Activated T-cell treated with anti-CD3 and anti-CD28 coated beads, Interleukin-2, amount 50 U/mL, for 48 hours (primary cell): ENCODE results near the gene BDH1.

Source experiments
- DNase-seq, 2 experiments: peaks; one replicate each; pipeline ENCODE4 v3.0.0-alpha.2; 2020

The BDH1 gene

GRCh38 chr3:197547306-197548011, 8.3 kb downstream of the BDH1 start:
- no peak for DNase-seq

GRCh38 chr3:197546307-197547085, 9.3 kb downstream of the BDH1 start:
- no peak for DNase-seq

- no peak for DNase-seq
Observed at GRCh38 chr3:197545571-197545970, 10.2 kb downstream of the BDH1 start.

GRCh38 chr3:197545101-197545500, 10.7 kb downstream of the BDH1 start:
- DNase-seq: no peak

- DNase-seq: no peak
Observed at GRCh38 chr3:197542741-197543454, 12.9 kb downstream of the BDH1 start.

GRCh38 chr3:197541756-197542539, 13.8 kb downstream of the BDH1 start:
- no peak for DNase-seq

GRCh38 chr3:197540961-197541377, 14.8 kb downstream of the BDH1 start:
- no peak for DNase-seq

- no peak for DNase-seq
Observed at GRCh38 chr3:197539651-197540051, 16.1 kb downstream of the BDH1 start.

GRCh38 chr3:197533927-197534725, 21.6 kb downstream of the BDH1 start:
- no peak for DNase-seq

- no peak for DNase-seq
Observed at GRCh38 chr3:197533396-197533795, 22.4 kb downstream of the BDH1 start.

- DNase-seq: no peak
Observed at GRCh38 chr3:197532388-197532787, 23.4 kb downstream of the BDH1 start.

- no peak for DNase-seq
Observed at GRCh38 chr3:197528190-197528589, 27.6 kb downstream of the BDH1 start.

- no peak for DNase-seq
Observed at GRCh38 chr3:197527569-197527968, 28.2 kb downstream of the BDH1 start.

- DNase-seq: no peak
Observed at GRCh38 chr3:197525706-197526105, 30.1 kb downstream of the BDH1 start.

- no peak for DNase-seq
Observed at GRCh38 chr3:197524128-197524527, 31.6 kb downstream of the BDH1 start.

- DNase-seq: no peak
Observed at GRCh38 chr3:197523526-197523925, 32.2 kb downstream of the BDH1 start.

- DNase-seq: no peak
Observed at GRCh38 chr3:197522881-197523441, 32.8 kb downstream of the BDH1 start.

- DNase-seq: no peak
Observed at GRCh38 chr3:197522183-197522715, 33.5 kb downstream of the BDH1 start.

- DNase-seq: no peak
Observed at GRCh38 chr3:197521277-197522182, 34.2 kb downstream of the BDH1 start.
